ENCODE results near the gene KIF5C. TPM values are rescaled to one million over a fixed set of nuclear protein-coding genes. Genes with fewer than 3 reads are reported as not detected.

KIF5C gene
- total RNA-seq, 1 experiment from 2014 or later, result 10.7 TPM

GRCh38 chr2:149055751-149056150 is 180.7 kb downstream of the KIF5C start:
- in situ Hi-C loops (cut with HindIII; ENCODE audit: low sequenced_read_pairs), result no loop called here
- DNase-seq (ENCODE audit: low spot score), result no peak

GRCh38 chr2:149056541-149057255 is 181.7 kb downstream of the KIF5C start:
- in situ Hi-C loops (cut with HindIII; ENCODE audit: low sequenced_read_pairs), result no loop called here
- DNase-seq (ENCODE audit: low spot score), result no peak

GRCh38 chr2:149057401-149057800 is 182.4 kb downstream of the KIF5C start:
- in situ Hi-C loops (cut with HindIII; ENCODE audit: low sequenced_read_pairs), result no loop called here
- no peak for DNase-seq (ENCODE audit: low spot score)

GRCh38 chr2:149058936-149059335 is 183.9 kb downstream of the KIF5C start:
- no peak for DNase-seq (ENCODE audit: low spot score)
- in situ Hi-C loops (cut with HindIII; ENCODE audit: low sequenced_read_pairs), result no loop called here

- in situ Hi-C loops (cut with HindIII; ENCODE audit: low sequenced_read_pairs), result no loop called here
- no peak for DNase-seq (ENCODE audit: low spot score)
Observed at GRCh38 chr2:149059822-149060221, 184.8 kb downstream of the KIF5C start.

GRCh38 chr2:149061133-149061745 is 186.2 kb downstream of the KIF5C start:
- DNase-seq (ENCODE audit: low spot score), result no peak
- in situ Hi-C loops (cut with HindIII; ENCODE audit: low sequenced_read_pairs), result no loop called here

- in situ Hi-C loops (cut with HindIII; ENCODE audit: low sequenced_read_pairs), result no loop called here
- no peak for DNase-seq (ENCODE audit: low spot score)
Observed at GRCh38 chr2:149062531-149062930, 187.5 kb downstream of the KIF5C start.

GRCh38 chr2:149063177-149063576 is 188.2 kb downstream of the KIF5C start:
- in situ Hi-C loops (cut with HindIII; ENCODE audit: low sequenced_read_pairs), result no loop called here
- no peak for DNase-seq (ENCODE audit: low spot score)

GRCh38 chr2:149064365-149064841 is 189.4 kb downstream of the KIF5C start:
- in situ Hi-C loops (cut with HindIII; ENCODE audit: low sequenced_read_pairs), result no loop called here
- no peak for DNase-seq (ENCODE audit: low spot score)

GRCh38 chr2:149064856-149065630 is 190.0 kb downstream of the KIF5C start:
- no peak for DNase-seq (ENCODE audit: low spot score)
- in situ Hi-C loops (cut with HindIII; ENCODE audit: low sequenced_read_pairs), result no loop called here

GRCh38 chr2:149068225-149068995 is 193.4 kb downstream of the KIF5C start:
- DNase-seq (ENCODE audit: low spot score), result no peak
- in situ Hi-C loops (cut with HindIII; ENCODE audit: low sequenced_read_pairs), result no loop called here

GRCh38 chr2:149068996-149069888 is 194.2 kb downstream of the KIF5C start:
- no peak for DNase-seq (ENCODE audit: low spot score)
- in situ Hi-C loops (cut with HindIII; ENCODE audit: low sequenced_read_pairs), result no loop called here

GRCh38 chr2:149070681-149071320 is 195.8 kb downstream of the KIF5C start:
- in situ Hi-C loops (cut with HindIII; ENCODE audit: low sequenced_read_pairs), result no loop called here
- peak; percentile 74 for DNase-seq (ENCODE audit: low spot score)

- DNase-seq (ENCODE audit: low spot score), result no peak
- in situ Hi-C loops (cut with HindIII; ENCODE audit: low sequenced_read_pairs), result no loop called here
Observed at GRCh38 chr2:149075105-149075504, 200.1 kb downstream of the KIF5C start.

- DNase-seq (ENCODE audit: low spot score), result no peak
- in situ Hi-C loops (cut with HindIII; ENCODE audit: low sequenced_read_pairs), result no loop called here
Observed at GRCh38 chr2:149075853-149076252, 200.8 kb downstream of the KIF5C start.

Measured in G401 (cell line).